Endothelial cell of umbilical vein (primary cell): Measurements from ENCODE around the gene ZNF804B. TPM values are rescaled to one million over a fixed set of nuclear protein-coding genes. Genes with fewer than 3 reads are reported as not detected.

Experiments used
- BruUV-seq: library from RNA; stranded (reverse); fragments of 400-500 nt; replicated peaks from 2 replicates; lab custom pipeline; 2021; lab: Mats Ljungman, UMichigan
- CTCF ChIA-PET: fragments of 300-600, 350-600 bp; sonication (Branson Sonifier 250); formaldehyde crosslinking; loops from one replicate; lab custom pipeline; 2021; ENCODE audit warnings: antibody characterized with exemption, inconsistent platforms; lab: Charles Lee
- POLR2A ChIA-PET: fragments of 300-600, 350-600 bp; sonication (Branson Sonifier 250); formaldehyde crosslinking; loops from one replicate; lab custom pipeline; 2021; ENCODE audit warnings: antibody characterized with exemption, inconsistent platforms; lab: Charles Lee
- DNase-seq: peaks from one replicate; pipeline ENCODE4 v3.0.0-alpha.2; 2011; ENCODE audit warnings: low read depth, low spot score
- FAIRE-seq: peaks from 2 replicates; lab custom pipeline; 2011; peaks lifted over from hg19 to GRCh38; lab: Jason Lieb, UNC
- H2AFZ ChIP-seq: 2 replicates; pipeline ENCODE4 v1.6.0; 2012; ENCODE audit warnings: low read depth, low read length, control low read depth, inconsistent platforms
- H3K27ac ChIP-seq: 2 replicates; pipeline ENCODE4 v1.5.1; 2011; ENCODE audit warnings: low read depth, mild to moderate bottlenecking, control low read depth, low read length, moderate library complexity; ENCODE audit not compliant: insufficient read depth
- H3K27me3 ChIP-seq, 2 experiments: 2 replicates each; pipeline versions ENCODE4 v1.6.0 to v1.6.1; 2011; ENCODE audit warnings: low read length in 2 of 2, mixed read lengths in 1 of 2; ENCODE audit not compliant: control insufficient read depth in 2 of 2, insufficient read depth in 2 of 2
- H3K36me3 ChIP-seq, 2 experiments: 2 replicates in 1 of 2; 3 replicates in 1 of 2; pipeline ENCODE4 v1.5.1; 2011; ENCODE audit warnings: low read length in 2 of 2, mild to moderate bottlenecking in 1 of 2, moderate library complexity in 1 of 2; ENCODE audit not compliant: control insufficient read depth in 2 of 2, insufficient read depth in 2 of 2; ENCODE audit errors: extremely low read depth in 1 of 2
- H3K4me1 ChIP-seq: 3 replicates; pipeline ENCODE4 v1.5.1; 2011; ENCODE audit warnings: mild to moderate bottlenecking, low read length; ENCODE audit not compliant: control insufficient read depth, insufficient read depth; ENCODE audit errors: extremely low read depth
- H3K4me2 ChIP-seq: 2 replicates; pipeline ENCODE4 v1.6.1; 2011; ENCODE audit warnings: low read length, control low read depth, mixed read lengths; ENCODE audit not compliant: insufficient read depth
- H3K4me3 ChIP-seq, 3 experiments: fragments of 200-600 bp in 1 of 3; sonication (generic), shearing (Covaris generic) in 1 of 3; replicated peaks in 1 of 3; 2 replicates each; pipeline ENCODE4 v1.5.1; 2011 to 2016; ENCODE audit warnings: control low read depth in 3 of 3, low read length in 3 of 3, mild to moderate bottlenecking in 2 of 3, inconsistent platforms in 1 of 3, low read depth in 1 of 3, moderate library complexity in 1 of 3; ENCODE audit not compliant: insufficient read depth in 1 of 3
- H3K79me2 ChIP-seq: 2 replicates; pipeline ENCODE4 v1.6.0; 2012; ENCODE audit warnings: low read length, inconsistent platforms; ENCODE audit not compliant: control insufficient read depth, insufficient read depth
- H3K9ac ChIP-seq: replicated peaks from 2 replicates; pipeline ENCODE3; 2011; ENCODE audit warnings: low read length, control low read depth; ENCODE audit not compliant: insufficient read depth; ENCODE audit errors: extremely low read depth
- H3K9me1 ChIP-seq: replicated peaks from 3 replicates; pipeline ENCODE4 v1.6.0; 2011; ENCODE audit warnings: mild to moderate bottlenecking, low read length; ENCODE audit not compliant: control insufficient read depth, insufficient read depth; ENCODE audit errors: extremely low read depth
- H3K9me3 ChIP-seq: replicated peaks from 2 replicates; pipeline ENCODE4 v1.5.1; 2012; ENCODE audit warnings: low read length, inconsistent platforms; ENCODE audit not compliant: control insufficient read depth, insufficient read depth
- H4K20me1 ChIP-seq: replicated peaks from 2 replicates; pipeline ENCODE3; 2011; ENCODE audit warnings: mild to moderate bottlenecking, low read length; ENCODE audit not compliant: control insufficient read depth, insufficient read depth; ENCODE audit errors: extremely low read depth
- EZH2 ChIP-seq: IDR thresholded peaks from 2 replicates; pipeline ENCODE4 v1.6.1; 2012; ENCODE audit warnings: borderline replicate concordance, low read depth, mild to moderate bottlenecking, moderate library complexity, low read length, inconsistent platforms; ENCODE audit not compliant: severe bottlenecking
- FOS ChIP-seq: IDR thresholded peaks from 2 replicates; pipeline ENCODE4 v1.6.1; 2011; ENCODE audit warnings: mild to moderate bottlenecking, low read length, moderate library complexity, borderline replicate concordance; ENCODE audit not compliant: insufficient read depth
- GATA2 ChIP-seq: IDR thresholded peaks from 2 replicates; pipeline ENCODE4 v1.7.0; 2011; ENCODE audit warnings: low read depth, mild to moderate bottlenecking, moderate library complexity, mixed read lengths, low read length; ENCODE audit not compliant: insufficient read length, insufficient read depth
- JUN ChIP-seq: IDR thresholded peaks from 2 replicates; pipeline ENCODE4 v1.6.1; 2011; ENCODE audit warnings: borderline replicate concordance, low read depth; ENCODE audit not compliant: insufficient read length, insufficient read depth
- MYC ChIP-seq: IDR thresholded peaks from one replicate; pipeline ENCODE4 v1.6.1; 2011; ENCODE audit warnings: mild to moderate bottlenecking, low read depth, low read length
- POLR2A ChIP-seq: IDR thresholded peaks from 2 replicates; pipeline ENCODE4 v1.6.1; 2012; ENCODE audit warnings: low read depth, mild to moderate bottlenecking, control low read depth, low read length
- POLR2AphosphoS5 ChIP-seq: IDR thresholded peaks from 2 replicates; pipeline ENCODE4 v1.6.1; 2012; ENCODE audit warnings: low read depth, mild to moderate bottlenecking, control low read depth, low read length, moderate library complexity; ENCODE audit not compliant: insufficient read depth
- dilution Hi-C: fragments of 300-500 bp; cut with MboI; formaldehyde crosslinking; loops from one replicate; pipeline ENCODE4 v1.15.0; 2019; ENCODE audit warnings: low sequenced_read_pairs; ENCODE audit not compliant: extremely low pct_ligation_motif_present
- intact Hi-C: fragments of 100-400 bp; cut with micrococcal nuclease; formaldehyde crosslinking; loops from one replicate; pipeline ENCODE4 v1.10.0; 2022
- polyA plus RNA-seq, 4 experiments: library from polyadenylated mRNA; depleted of rRNA in 3 of 4; stranded (reverse) in 3 of 4; unstranded in 1 of 4; fragments of >200 nt; gene quantifications; 2 replicates each; pipeline versions ENCODE4 v1.2.1 to v1.2.3, GENCODE V29; 2011 to 2012; ENCODE audit warnings: missing spikeins in 1 of 4
- total RNA-seq: library from RNA; stranded (reverse); gene quantifications from 2 replicates; pipeline ENCODE4 v1.2.3, GENCODE V29; 2021
- TF ChIP-seq, protein P1 (sequence below), 2 donors: IDR thresholded peaks; 1 replicate in 1 of 2; 2 replicates in 1 of 2; pipeline ENCODE4 v1.5.1; 2011; ENCODE audit warnings: low read length in 2 of 2, mild to moderate bottlenecking in 2 of 2, moderate library complexity in 2 of 2, control low read depth in 1 of 2, inconsistent platforms in 1 of 2, low read depth in 1 of 2; ENCODE audit not compliant: insufficient read depth in 1 of 2; ENCODE audit errors: extremely low read depth in 1 of 2
- TF ChIP-seq, protein P2 (sequence below): IDR thresholded peaks from 2 replicates; pipeline ENCODE4 v1.6.1; 2011; ENCODE audit not compliant: insufficient read depth, insufficient read length

ZNF804B gene
- total and polyA plus RNA-seq, 2 donors (not counting 3 experiments of a cell fraction or from before 2014, with no cell fraction given) = not detected

DNA sequence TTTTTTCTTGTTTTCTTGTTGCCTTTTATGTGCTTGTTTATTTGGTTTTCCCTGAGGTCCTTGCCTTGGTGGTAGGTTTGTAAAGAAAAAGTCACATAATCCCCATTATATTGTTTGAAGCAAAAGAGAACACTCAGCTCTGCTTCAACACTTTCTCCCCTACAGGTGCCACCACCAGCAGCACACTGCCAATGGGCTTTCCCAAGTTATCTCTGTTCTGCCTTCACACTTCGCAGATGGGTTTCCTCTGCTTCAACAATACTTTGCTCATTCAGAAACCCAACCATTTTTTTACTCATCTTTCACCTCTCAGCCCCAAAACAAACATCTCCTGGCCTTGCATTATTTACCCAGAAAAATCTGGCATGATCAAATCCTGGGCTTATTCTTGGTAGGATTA is 411.1 kb downstream of the ZNF804B start:
- dilution Hi-C loops (no loop called here), intact Hi-C loops (no loop called here)
- Histone ChIP-seq H3K4me2 (no peak overlapping the region), H3K79me2 (no peaks in the 10 kb centered on the region), H2AFZ (no peak overlapping the region), H3K36me3 (no peaks in the 10 kb centered on the region), H3K27ac (no peak overlapping the region), H3K9me1 (no peaks in the 10 kb centered on the region), H3K27me3 (no peaks in the 10 kb centered on the region), H3K9me3 (no peaks in the 10 kb centered on the region), H3K4me3 (no peak overlapping the region), H3K9ac (no peak overlapping the region), H4K20me1 (no peaks in the 10 kb centered on the region), H3K4me1 (no peaks in the 10 kb centered on the region)
- DNase-seq = no peak
- FAIRE-seq = no peak
- ChIA-PET CTCF (no interaction called here), POLR2A (no interaction called here)
- BruUV-seq = no TSS peak
- TF ChIP-seq FOS (no peak), MYC (no peak), POLR2A (no peak), EZH2 (no peak), JUN (no peak), POLR2AphosphoS5 (no peak), GATA2 (no peak)
- TF ChIP-seq, protein P1, sequence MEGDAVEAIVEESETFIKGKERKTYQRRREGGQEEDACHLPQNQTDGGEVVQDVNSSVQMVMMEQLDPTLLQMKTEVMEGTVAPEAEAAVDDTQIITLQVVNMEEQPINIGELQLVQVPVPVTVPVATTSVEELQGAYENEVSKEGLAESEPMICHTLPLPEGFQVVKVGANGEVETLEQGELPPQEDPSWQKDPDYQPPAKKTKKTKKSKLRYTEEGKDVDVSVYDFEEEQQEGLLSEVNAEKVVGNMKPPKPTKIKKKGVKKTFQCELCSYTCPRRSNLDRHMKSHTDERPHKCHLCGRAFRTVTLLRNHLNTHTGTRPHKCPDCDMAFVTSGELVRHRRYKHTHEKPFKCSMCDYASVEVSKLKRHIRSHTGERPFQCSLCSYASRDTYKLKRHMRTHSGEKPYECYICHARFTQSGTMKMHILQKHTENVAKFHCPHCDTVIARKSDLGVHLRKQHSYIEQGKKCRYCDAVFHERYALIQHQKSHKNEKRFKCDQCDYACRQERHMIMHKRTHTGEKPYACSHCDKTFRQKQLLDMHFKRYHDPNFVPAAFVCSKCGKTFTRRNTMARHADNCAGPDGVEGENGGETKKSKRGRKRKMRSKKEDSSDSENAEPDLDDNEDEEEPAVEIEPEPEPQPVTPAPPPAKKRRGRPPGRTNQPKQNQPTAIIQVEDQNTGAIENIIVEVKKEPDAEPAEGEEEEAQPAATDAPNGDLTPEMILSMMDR (IDR thresholded peaks at IDR 0.05; ENCODE audit: extremely low read depth in 1 of 2, insufficient read depth in 1 of 2, low read depth in 1 of 2, low read length in 2 of 2) = no peak
- TF ChIP-seq, protein P2, sequence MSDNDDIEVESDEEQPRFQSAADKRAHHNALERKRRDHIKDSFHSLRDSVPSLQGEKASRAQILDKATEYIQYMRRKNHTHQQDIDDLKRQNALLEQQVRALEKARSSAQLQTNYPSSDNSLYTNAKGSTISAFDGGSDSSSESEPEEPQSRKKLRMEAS = no peak
